Neural cell (in vitro differentiated cells): ENCODE results near the gene GLTPD2. TPM values are rescaled to one million over a fixed set of nuclear protein-coding genes. Genes with fewer than 3 reads are reported as not detected.

Experiments used
- H2AFZ ChIP-seq: fragments of 200-600, 300-800 bp; sonication (generic), shearing (Covaris generic); 2 replicates; pipeline ENCODE4 v1.6.0; 2014; ENCODE audit warnings: low read depth, mild to moderate bottlenecking, antibody characterized with exemption, low read length, moderate library complexity
- H3F3A ChIP-seq: fragments of 200-600 bp; shearing (Covaris generic); 2 replicates; pipeline ENCODE4 v1.6.1; 2016; ENCODE audit warnings: mild to moderate bottlenecking, moderate library complexity, mixed read lengths, antibody characterized with exemption, low read length; ENCODE audit not compliant: insufficient read depth, poor library complexity, severe bottlenecking
- H3K27ac ChIP-seq: fragments of 200-600, 300-800 bp; sonication (generic), shearing (Covaris generic); 2 replicates; pipeline ENCODE4 v1.5.1; 2014; ENCODE audit warnings: mild to moderate bottlenecking, low read length, moderate library complexity
- H3K27me3 ChIP-seq: fragments of 300-800, 200-600 bp; sonication (generic), shearing (Covaris generic); 2 replicates; pipeline ENCODE4 v1.6.0; 2014; ENCODE audit warnings: mild to moderate bottlenecking, low read depth, low read length, moderate library complexity; ENCODE audit not compliant: insufficient read depth
- H3K36me3 ChIP-seq: fragments of 300-800, 200-600 bp; sonication (generic), shearing (Covaris generic); 2 replicates; pipeline ENCODE4 v1.5.1; 2014; ENCODE audit warnings: mild to moderate bottlenecking, antibody characterized with exemption, low read length, moderate library complexity; ENCODE audit not compliant: insufficient read depth
- H3K4me2 ChIP-seq: fragments of 300-800, 200-600 bp; sonication (generic), shearing (Covaris generic); 2 replicates; pipeline ENCODE4 v1.6.0; 2014; ENCODE audit warnings: mild to moderate bottlenecking, low read length
- H3K4me3 ChIP-seq: fragments of 300-800, 200-600 bp; sonication (generic), shearing (Covaris generic); 2 replicates; pipeline ENCODE4 v1.5.1; 2014; ENCODE audit warnings: mild to moderate bottlenecking, low read length, moderate library complexity
- H3K79me2 ChIP-seq: fragments of 200-600 bp; shearing (Covaris generic); replicated peaks from 2 replicates; pipeline ENCODE4 v1.6.0; 2014; ENCODE audit warnings: mild to moderate bottlenecking, low read length, moderate library complexity; ENCODE audit not compliant: insufficient read depth
- H3K9ac ChIP-seq: fragments of 300-800, 200-600 bp; sonication (generic), shearing (Covaris generic); 2 replicates; pipeline ENCODE4 v1.6.1; 2016; ENCODE audit warnings: mild to moderate bottlenecking, low read length, mixed read lengths
- H3K9me2 ChIP-seq: fragments of 200-600 bp; shearing (Covaris generic); 2 replicates; pipeline ENCODE4 v1.6.1; 2016; ENCODE audit warnings: mild to moderate bottlenecking, low read length, mixed read lengths; ENCODE audit not compliant: insufficient read depth
- H3K9me3 ChIP-seq: fragments of 200-600, 300-800 bp; sonication (generic), shearing (Covaris generic); 2 replicates; pipeline ENCODE4 v1.6.1; 2016; ENCODE audit warnings: mild to moderate bottlenecking, mixed run types, low read length, moderate library complexity, mixed read lengths
- H4K20me1 ChIP-seq: fragments of 200-600 bp; shearing (Covaris generic); 2 replicates; pipeline ENCODE4 v1.6.1; 2016; ENCODE audit warnings: mild to moderate bottlenecking, mixed run types; ENCODE audit not compliant: insufficient read depth
- EP300 ChIP-seq: fragments of 450-650 bp; conservative IDR thresholded peaks from 2 replicates; pipeline ENCODE4 v1.6.1; 2014; ENCODE audit warnings: antibody characterized with exemption, mild to moderate bottlenecking, moderate library complexity; ENCODE audit not compliant: poor library complexity, severe bottlenecking
- EZH2 ChIP-seq: fragments of 200-600, 300-800 bp; shearing (Covaris generic), sonication (generic); IDR thresholded peaks from 2 replicates; pipeline ENCODE4 v1.6.1; 2014; ENCODE audit warnings: antibody characterized with exemption, low read length, borderline replicate concordance, mild to moderate bottlenecking; ENCODE audit not compliant: insufficient read depth, poor library complexity, severe bottlenecking
- MXI1 ChIP-seq: fragments of 450-650 bp; conservative IDR thresholded peaks from 2 replicates; pipeline ENCODE4 v1.6.1; 2014; ENCODE audit warnings: antibody characterized with exemption, mild to moderate bottlenecking; ENCODE audit not compliant: poor library complexity, severe bottlenecking
- POLR2AphosphoS5 ChIP-seq: IDR thresholded peaks from 2 replicates; pipeline ENCODE4 v1.6.1; 2012
- RAD21 ChIP-seq: fragments of 450-650 bp; conservative IDR thresholded peaks from 2 replicates; pipeline ENCODE4 v1.6.1; 2014; ENCODE audit warnings: antibody characterized with exemption, mild to moderate bottlenecking, moderate library complexity
- SMC3 ChIP-seq: fragments of 450-650 bp; conservative IDR thresholded peaks from 2 replicates; pipeline ENCODE4 v1.6.1; 2014; ENCODE audit warnings: antibody characterized with exemption, mild to moderate bottlenecking, moderate library complexity; ENCODE audit not compliant: poor library complexity
- TAF1 ChIP-seq: IDR thresholded peaks from 2 replicates; pipeline ENCODE4 v1.6.1; 2012; ENCODE audit warnings: low read depth
- polyA plus RNA-seq: library from polyadenylated mRNA; depleted of rRNA; stranded (reverse); fragments of >200 nt; gene quantifications from 2 replicates; pipeline ENCODE4 v1.2.3, GENCODE V29; 2014
- TF ChIP-seq, protein P1 (sequence below): fragments of 450-650 bp; IDR thresholded peaks from 2 replicates; pipeline ENCODE4 v1.5.1; 2014; ENCODE audit warnings: antibody characterized with exemption, mild to moderate bottlenecking, moderate library complexity; ENCODE audit not compliant: poor library complexity, severe bottlenecking
- TF ChIP-seq, protein P2 (sequence below): IDR thresholded peaks from 2 replicates; pipeline ENCODE4 v1.6.1; 2012; ENCODE audit warnings: borderline replicate concordance

Gene GLTPD2
- polyA plus RNA-seq, 1 donor from 2014 or later, result not detected

DNA sequence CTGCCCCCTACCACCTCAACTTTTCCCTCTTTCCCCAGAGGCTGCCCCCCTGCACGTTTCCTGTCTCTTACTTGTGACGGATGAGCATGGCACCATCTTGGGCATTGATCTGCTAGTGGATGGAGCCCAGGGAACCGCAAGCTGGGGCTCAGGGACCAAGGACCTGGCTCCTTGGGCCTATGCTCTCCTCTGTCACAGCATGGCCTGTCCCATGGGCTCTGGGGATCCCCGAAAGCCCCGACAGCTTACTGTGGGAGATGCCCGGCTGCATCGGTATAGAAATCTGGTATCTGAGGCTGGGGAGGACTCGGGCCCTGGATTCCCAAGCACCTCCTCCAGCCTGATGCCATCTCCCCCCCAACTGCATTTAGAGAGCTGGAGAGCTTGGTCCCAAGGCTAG, 47.2 kb upstream of the GLTPD2 start (continued):
- TF ChIP-seq RAD21 (no peak), POLR2AphosphoS5 (no peak), SMC3 (no peak)

DNA sequence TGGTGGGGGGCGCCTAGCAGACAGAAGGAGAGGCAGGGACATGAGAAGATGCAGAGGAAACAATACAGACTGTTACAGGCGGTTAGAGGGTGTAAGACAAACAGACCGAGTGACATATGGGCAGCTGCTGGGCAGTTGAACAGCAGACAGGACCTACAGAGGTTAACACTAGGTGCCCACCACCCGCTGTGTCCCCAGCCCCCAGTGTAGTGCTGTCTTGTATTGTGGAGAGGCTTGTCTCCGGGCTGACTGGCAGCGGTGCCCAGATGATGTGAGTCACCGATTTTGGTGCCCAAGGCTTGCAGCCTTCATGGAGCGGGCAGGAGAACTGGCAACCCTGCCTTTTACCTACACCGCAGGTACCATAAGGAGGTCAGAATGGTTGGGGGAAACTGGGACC, 46.6 kb upstream of the GLTPD2 start:
- H3F3A ChIP-seq, result no peaks in the 10 kb centered on the region
- no peak overlapping the region for H3K9ac ChIP-seq
- H3K27ac ChIP-seq, result no peak overlapping the region
- no peak overlapping the region for H3K4me2 ChIP-seq
- H3K79me2 ChIP-seq, result no peaks in the 10 kb centered on the region
- H3K27me3 ChIP-seq, result peaks cover 76% of the 10 kb centered on the region
- H3K36me3 ChIP-seq, result no peaks in the 10 kb centered on the region
- H3K9me2 ChIP-seq, result no peaks in the 10 kb centered on the region
- H3K9me3 ChIP-seq, result no peaks in the 10 kb centered on the region
- TF ChIP-seq EP300, result no peak
- TF ChIP-seq, protein P1, sequence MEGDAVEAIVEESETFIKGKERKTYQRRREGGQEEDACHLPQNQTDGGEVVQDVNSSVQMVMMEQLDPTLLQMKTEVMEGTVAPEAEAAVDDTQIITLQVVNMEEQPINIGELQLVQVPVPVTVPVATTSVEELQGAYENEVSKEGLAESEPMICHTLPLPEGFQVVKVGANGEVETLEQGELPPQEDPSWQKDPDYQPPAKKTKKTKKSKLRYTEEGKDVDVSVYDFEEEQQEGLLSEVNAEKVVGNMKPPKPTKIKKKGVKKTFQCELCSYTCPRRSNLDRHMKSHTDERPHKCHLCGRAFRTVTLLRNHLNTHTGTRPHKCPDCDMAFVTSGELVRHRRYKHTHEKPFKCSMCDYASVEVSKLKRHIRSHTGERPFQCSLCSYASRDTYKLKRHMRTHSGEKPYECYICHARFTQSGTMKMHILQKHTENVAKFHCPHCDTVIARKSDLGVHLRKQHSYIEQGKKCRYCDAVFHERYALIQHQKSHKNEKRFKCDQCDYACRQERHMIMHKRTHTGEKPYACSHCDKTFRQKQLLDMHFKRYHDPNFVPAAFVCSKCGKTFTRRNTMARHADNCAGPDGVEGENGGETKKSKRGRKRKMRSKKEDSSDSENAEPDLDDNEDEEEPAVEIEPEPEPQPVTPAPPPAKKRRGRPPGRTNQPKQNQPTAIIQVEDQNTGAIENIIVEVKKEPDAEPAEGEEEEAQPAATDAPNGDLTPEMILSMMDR, result no peak
- no peak for TF ChIP-seq SMC3
- no peak for TF ChIP-seq POLR2AphosphoS5
- no peak for TF ChIP-seq EZH2
- TF ChIP-seq, protein P2, sequence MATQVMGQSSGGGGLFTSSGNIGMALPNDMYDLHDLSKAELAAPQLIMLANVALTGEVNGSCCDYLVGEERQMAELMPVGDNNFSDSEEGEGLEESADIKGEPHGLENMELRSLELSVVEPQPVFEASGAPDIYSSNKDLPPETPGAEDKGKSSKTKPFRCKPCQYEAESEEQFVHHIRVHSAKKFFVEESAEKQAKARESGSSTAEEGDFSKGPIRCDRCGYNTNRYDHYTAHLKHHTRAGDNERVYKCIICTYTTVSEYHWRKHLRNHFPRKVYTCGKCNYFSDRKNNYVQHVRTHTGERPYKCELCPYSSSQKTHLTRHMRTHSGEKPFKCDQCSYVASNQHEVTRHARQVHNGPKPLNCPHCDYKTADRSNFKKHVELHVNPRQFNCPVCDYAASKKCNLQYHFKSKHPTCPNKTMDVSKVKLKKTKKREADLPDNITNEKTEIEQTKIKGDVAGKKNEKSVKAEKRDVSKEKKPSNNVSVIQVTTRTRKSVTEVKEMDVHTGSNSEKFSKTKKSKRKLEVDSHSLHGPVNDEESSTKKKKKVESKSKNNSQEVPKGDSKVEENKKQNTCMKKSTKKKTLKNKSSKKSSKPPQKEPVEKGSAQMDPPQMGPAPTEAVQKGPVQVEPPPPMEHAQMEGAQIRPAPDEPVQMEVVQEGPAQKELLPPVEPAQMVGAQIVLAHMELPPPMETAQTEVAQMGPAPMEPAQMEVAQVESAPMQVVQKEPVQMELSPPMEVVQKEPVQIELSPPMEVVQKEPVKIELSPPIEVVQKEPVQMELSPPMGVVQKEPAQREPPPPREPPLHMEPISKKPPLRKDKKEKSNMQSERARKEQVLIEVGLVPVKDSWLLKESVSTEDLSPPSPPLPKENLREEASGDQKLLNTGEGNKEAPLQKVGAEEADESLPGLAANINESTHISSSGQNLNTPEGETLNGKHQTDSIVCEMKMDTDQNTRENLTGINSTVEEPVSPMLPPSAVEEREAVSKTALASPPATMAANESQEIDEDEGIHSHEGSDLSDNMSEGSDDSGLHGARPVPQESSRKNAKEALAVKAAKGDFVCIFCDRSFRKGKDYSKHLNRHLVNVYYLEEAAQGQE, result no peak
- TF ChIP-seq RAD21, result no peak
- no peak for TF ChIP-seq TAF1
- no peak for TF ChIP-seq MXI1
- no peaks in the 10 kb centered on the region for H4K20me1 ChIP-seq
- no peak overlapping the region for H3K4me3 ChIP-seq
- no peak overlapping the region for H2AFZ ChIP-seq

DNA sequence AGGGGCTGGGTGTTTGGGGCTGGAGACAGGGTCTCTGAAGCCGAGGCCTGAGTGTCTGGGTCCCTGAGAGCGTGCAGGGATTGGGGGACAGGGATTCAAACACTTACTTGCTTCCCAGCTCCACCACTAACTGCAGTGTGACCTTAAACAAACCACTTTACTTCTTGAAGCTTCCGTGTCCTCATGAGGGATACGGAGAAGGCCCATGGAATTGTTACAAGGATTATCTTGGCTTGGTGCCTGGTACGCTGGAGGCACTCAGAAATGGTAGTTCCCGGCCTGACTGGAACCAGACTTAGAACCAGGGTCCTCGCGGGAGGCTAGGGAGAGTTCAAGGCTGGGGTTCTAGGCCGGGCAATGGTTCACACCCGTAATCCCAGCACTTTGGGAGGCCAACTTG, 46.1 kb upstream of the GLTPD2 start:
- H3K4me3 ChIP-seq, result no peak overlapping the region
- TF ChIP-seq, protein P2, result no peak
- no peak for TF ChIP-seq MXI1
- TF ChIP-seq SMC3, result no peak
- TF ChIP-seq EZH2, result no peak
- TF ChIP-seq TAF1, result no peak
- no peak for TF ChIP-seq RAD21
- TF ChIP-seq POLR2AphosphoS5, result no peak
- TF ChIP-seq EP300, result no peak
- TF ChIP-seq, protein P1, result no peak
- no peaks in the 10 kb centered on the region for H4K20me1 ChIP-seq
- H3K27ac ChIP-seq, result no peak overlapping the region
- no peaks in the 10 kb centered on the region for H3K79me2 ChIP-seq
- H3K27me3 ChIP-seq, result peaks cover 71% of the 10 kb centered on the region
- H3K4me2 ChIP-seq, result no peak overlapping the region
- no peaks in the 10 kb centered on the region for H3K9me2 ChIP-seq
- H2AFZ ChIP-seq, result no peak overlapping the region
- H3K36me3 ChIP-seq, result no peaks in the 10 kb centered on the region
- no peaks in the 10 kb centered on the region for H3F3A ChIP-seq
- H3K9me3 ChIP-seq, result no peaks in the 10 kb centered on the region
- H3K9ac ChIP-seq, result no peak overlapping the region
